ENCODE measurements around the gene AP5B1. TPM values are rescaled to one million over a fixed set of nuclear protein-coding genes. Genes with fewer than 3 reads are reported as not detected.

The AP5B1 gene
- total RNA-seq = 10 to 100 TPM; 26.3 to 38.4 TPM

- Histone ChIP-seq H3K9me3 (no peaks in the 10 kb centered on the region), H3K27ac (peak within 1 kb of the TSS; percentile 64 to 82), H3K27me3 (replicated peaks; ENCODE audit: insufficient read depth) (peaks cover 1% of the 10 kb centered on the region), H3K4me3 (peak within 1 kb of the TSS; percentile 99), H3K36me3 (peaks cover 20% of the 10 kb centered on the region), H3K4me1 (ENCODE audit: control insufficient read depth in 1 of 2, low read depth in 2 of 2) (peaks cover 8 to 23% of the 10 kb centered on the region in 2 donors)
- peak; percentile 56 for ATAC-seq (ENCODE audit: insufficient number of reproducible peaks, low FRiP score, low read depth)
- no peak for DNase-seq (ENCODE audit: low spot score)
- TF ChIP-seq, protein P1, sequence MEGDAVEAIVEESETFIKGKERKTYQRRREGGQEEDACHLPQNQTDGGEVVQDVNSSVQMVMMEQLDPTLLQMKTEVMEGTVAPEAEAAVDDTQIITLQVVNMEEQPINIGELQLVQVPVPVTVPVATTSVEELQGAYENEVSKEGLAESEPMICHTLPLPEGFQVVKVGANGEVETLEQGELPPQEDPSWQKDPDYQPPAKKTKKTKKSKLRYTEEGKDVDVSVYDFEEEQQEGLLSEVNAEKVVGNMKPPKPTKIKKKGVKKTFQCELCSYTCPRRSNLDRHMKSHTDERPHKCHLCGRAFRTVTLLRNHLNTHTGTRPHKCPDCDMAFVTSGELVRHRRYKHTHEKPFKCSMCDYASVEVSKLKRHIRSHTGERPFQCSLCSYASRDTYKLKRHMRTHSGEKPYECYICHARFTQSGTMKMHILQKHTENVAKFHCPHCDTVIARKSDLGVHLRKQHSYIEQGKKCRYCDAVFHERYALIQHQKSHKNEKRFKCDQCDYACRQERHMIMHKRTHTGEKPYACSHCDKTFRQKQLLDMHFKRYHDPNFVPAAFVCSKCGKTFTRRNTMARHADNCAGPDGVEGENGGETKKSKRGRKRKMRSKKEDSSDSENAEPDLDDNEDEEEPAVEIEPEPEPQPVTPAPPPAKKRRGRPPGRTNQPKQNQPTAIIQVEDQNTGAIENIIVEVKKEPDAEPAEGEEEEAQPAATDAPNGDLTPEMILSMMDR (IDR thresholded peaks at IDR 0.05) = no peak
These were observed at the start of gene AP5B1 for GRCh38 chr11:65780770-65781151. TSS of gene AP5B1 (minus strand) at chr11:65780976. CDS start at chr11:65780591, 385 bp downstream.

DNA sequence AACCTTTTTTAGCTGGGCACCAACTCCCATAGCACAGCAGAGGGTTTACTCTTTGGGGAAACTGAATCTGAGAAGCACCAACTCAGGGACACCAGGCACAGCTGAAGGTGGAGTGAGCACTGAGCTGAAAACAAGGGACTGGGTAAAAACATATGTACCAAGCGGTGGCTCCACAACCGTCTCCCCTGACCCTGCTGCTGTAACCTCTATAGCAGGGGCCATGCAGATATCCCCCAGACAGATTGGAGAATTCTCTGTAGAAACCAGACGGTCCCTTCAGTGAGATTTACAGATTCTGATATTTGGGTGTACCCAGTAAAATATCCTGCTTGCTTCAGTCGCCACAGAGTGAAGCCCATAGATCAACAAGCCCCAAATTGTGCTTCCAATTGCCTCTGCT lies 48.7 kb upstream of the AP5B1 start:
- Histone ChIP-seq H3K4me1 (ENCODE audit: control insufficient read depth in 1 of 2, low read depth in 2 of 2) (peaks cover 3 to 12% of the 10 kb centered on the region in 2 donors), H3K9me3 (no peaks in the 10 kb centered on the region), H3K27me3 (replicated peaks; ENCODE audit: insufficient read depth) (no peaks in the 10 kb centered on the region), H3K36me3 (no peaks in the 10 kb centered on the region), H3K27ac (no peak overlapping the region), H3K4me3 (no peak overlapping the region)
- DNase-seq (ENCODE audit: low spot score) = no peak
- TF ChIP-seq, protein P1 (IDR thresholded peaks at IDR 0.05) = no peak
- ATAC-seq (ENCODE audit: insufficient number of reproducible peaks, low FRiP score, low read depth) = no peak

DNA sequence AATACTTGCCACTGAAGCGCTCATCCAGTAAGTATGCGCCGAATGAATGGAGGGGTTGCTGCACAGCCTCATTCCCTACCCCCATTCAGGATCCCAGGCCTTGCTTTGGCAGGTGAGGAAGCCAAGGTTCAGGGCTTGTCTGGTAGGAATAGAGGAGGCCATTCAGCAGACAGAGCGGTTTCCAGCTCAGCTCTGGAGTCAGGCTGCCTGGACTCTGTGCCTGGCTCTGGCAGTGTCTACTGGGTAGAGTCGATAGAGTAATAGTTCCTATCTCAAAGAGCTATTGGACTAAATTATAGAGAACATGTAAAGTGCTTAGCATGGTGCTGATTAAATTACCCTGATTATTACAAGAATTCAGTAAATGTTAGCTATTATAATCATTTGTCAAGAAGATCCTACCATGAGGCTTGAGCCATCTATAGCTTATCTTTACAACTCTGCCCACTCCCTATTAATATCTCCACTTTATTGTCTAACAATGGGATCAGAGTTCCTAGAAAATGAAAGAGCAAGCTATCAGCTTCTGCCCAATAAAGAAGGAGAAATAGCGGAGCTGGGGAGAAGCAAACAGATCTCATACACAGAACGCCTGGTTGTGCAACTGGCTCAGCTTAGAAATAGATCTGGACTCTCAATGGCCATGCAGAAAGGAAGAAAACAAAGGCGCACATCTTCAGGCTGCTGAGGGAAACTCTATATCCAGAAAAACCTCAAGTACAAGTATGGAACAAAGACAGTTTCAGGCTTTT lies 46.4 kb upstream of the AP5B1 start:
- Histone ChIP-seq H3K27ac (no peak overlapping the region), H3K4me1 (ENCODE audit: control insufficient read depth in 1 of 2, low read depth in 2 of 2) (no peaks in the 10 kb centered on the region), H3K9me3 (no peaks in the 10 kb centered on the region), H3K27me3 (replicated peaks; ENCODE audit: insufficient read depth) (no peaks in the 10 kb centered on the region), H3K4me3 (no peak overlapping the region), H3K36me3 (no peaks in the 10 kb centered on the region)
- no peak for DNase-seq (ENCODE audit: low spot score)
- ATAC-seq (ENCODE audit: insufficient number of reproducible peaks, low FRiP score, low read depth) = no peak
- TF ChIP-seq, protein P1 (IDR thresholded peaks at IDR 0.05) = no peak

GRCh38 chr11:65822776-65823528 lies 42.2 kb upstream of the AP5B1 start:
- no peaks in the 10 kb centered on the region for H3K9me3 ChIP-seq
- H3K36me3 ChIP-seq = no peaks in the 10 kb centered on the region
- H3K27me3 ChIP-seq (replicated peaks; ENCODE audit: insufficient read depth) = no peaks in the 10 kb centered on the region
- H3K4me1 ChIP-seq (ENCODE audit: control insufficient read depth in 1 of 2, low read depth in 2 of 2) = no peaks in the 10 kb centered on the region
- H3K27ac ChIP-seq = no peak overlapping the region
- TF ChIP-seq, protein P1 (IDR thresholded peaks at IDR 0.05) = no peak
- DNase-seq (ENCODE audit: low spot score) (no peak), ATAC-seq (ENCODE audit: insufficient number of reproducible peaks, low FRiP score, low read depth) (no peak)
- no peak overlapping the region for H3K4me3 ChIP-seq

DNA sequence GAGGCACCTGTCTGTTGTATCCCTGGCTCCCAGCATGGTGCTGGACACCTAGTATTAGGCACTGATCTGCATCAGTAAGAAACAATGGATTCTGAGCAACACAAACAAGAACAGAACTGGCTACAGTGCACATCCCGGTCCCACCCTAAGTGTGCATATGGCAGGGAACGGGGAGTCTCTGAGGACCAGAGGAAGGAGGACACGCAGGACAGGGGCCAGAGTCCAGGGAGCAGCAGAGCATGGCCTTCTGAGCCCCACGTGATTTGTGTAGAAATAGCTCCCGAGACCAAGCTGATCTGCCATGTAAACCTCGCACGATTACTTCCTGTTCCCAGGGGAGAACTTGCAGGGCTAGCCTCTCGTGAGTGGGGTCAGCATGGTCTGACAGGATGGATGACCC lies 40.3 kb upstream of the AP5B1 start:
- TF ChIP-seq, protein P1 (IDR thresholded peaks at IDR 0.05) = no peak
- no peak for ATAC-seq (ENCODE audit: insufficient number of reproducible peaks, low FRiP score, low read depth)
- H3K9me3 ChIP-seq = no peaks in the 10 kb centered on the region

More for the DNA sequence above, 40.3 kb upstream of the AP5B1 start:
- Histone ChIP-seq H3K4me3 (no peak overlapping the region), H3K36me3 (no peaks in the 10 kb centered on the region), H3K27me3 (replicated peaks; ENCODE audit: insufficient read depth) (no peaks in the 10 kb centered on the region), H3K27ac (no peak overlapping the region), H3K4me1 (ENCODE audit: control insufficient read depth in 1 of 2, low read depth in 2 of 2) (peaks cover 0 to 12% of the 10 kb centered on the region in 2 donors)
- no peak for DNase-seq (ENCODE audit: low spot score)

Measured in thoracic aorta (tissue), 2 donors.